ENCODE data around the gene MNT.
A peak's percentile ranks its signal among the peaks of the same experiment; 100 is the strongest.
"Not testable (repeated sequence)": the region's sequence is repeated elsewhere in the genome, so short reads cannot be mapped to it uniquely, and the experiment has no call there.

MNT gene, protein sequence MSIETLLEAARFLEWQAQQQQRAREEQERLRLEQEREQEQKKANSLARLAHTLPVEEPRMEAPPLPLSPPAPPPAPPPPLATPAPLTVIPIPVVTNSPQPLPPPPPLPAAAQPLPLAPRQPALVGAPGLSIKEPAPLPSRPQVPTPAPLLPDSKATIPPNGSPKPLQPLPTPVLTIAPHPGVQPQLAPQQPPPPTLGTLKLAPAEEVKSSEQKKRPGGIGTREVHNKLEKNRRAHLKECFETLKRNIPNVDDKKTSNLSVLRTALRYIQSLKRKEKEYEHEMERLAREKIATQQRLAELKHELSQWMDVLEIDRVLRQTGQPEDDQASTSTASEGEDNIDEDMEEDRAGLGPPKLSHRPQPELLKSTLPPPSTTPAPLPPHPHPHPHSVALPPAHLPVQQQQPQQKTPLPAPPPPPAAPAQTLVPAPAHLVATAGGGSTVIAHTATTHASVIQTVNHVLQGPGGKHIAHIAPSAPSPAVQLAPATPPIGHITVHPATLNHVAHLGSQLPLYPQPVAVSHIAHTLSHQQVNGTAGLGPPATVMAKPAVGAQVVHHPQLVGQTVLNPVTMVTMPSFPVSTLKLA

DNA sequence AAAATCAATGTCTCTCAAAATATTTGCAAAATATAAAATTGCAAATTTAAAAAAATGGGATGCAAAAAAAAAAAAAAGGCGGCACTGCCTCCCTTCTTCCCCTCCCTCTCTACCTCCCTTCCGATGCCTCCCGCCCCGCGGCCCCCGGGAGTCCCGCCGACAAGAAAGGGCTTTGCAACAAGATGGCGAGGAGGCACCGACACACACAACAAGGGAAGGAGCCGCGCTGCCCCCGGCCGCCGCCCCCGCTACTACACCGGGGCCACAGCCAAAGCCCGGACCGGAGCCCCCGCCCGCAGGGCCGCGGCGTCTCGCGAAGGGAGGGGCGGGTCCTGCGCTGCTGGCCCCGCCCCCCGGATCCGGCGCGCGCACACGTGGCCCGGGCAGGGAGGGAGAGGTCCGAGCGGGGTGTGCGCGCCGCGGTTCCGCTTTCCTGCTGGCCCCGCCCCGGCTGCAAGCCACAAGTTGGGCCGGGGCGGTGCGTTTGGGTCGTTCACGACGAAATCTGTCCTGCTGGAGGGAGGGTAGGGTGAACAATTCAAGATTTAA, at the start of gene MNT:
MNT (minus strand) TSS at position 184 of the 549 bp plus-strand sequence. CDS start 348 bp downstream, outside the sequence.
- peak; percentile 93 for DNase-seq

DNA sequence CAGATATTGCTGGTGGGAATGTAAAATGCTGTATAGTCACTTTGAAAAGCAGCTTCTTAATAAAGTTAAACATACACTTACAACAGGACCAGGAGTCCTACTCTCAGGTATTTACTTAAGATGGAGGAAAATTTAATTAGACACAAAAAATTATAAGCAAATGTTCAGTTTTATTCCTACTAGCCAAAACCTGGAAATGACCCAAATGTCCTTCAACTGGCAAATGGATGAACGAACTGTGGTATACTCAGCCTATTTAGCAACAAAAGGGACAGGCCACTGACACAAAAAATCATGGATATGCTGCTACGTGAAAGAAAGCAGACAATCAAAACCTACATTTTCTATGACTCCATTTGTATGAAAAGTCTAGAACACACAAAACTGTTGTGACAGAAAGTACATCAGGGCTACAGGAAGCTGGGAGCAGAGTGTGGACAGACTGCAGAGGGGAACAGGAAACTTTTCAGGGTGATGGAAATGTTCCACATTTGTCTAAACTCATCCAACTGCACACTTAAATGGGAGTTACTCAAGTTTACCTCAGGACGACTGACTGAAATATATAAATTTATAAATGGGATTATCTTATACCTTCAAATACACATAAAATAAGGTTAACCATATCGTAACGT, 49.3 kb upstream of the MNT start:
- DNase-seq: no peak

DNA sequence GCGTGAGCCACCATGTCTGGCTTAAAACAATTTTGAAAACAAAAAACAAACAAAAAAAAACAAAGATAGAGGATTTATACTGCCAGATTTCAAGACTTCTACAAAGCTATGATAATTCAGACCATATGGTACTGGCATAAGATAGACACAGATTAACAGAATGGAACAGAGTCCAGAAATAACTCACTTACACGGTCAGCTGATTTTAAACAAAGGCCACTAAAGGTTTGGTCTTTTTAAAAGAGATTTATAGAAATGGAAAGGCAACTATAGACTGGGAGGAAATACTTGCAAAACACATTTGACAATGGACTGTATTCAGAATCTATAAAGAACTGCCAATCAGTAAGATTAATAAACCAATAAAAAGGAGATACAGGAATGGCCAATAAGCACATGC, 48.6 kb upstream of the MNT start:
- DNase-seq: no peak

DNA sequence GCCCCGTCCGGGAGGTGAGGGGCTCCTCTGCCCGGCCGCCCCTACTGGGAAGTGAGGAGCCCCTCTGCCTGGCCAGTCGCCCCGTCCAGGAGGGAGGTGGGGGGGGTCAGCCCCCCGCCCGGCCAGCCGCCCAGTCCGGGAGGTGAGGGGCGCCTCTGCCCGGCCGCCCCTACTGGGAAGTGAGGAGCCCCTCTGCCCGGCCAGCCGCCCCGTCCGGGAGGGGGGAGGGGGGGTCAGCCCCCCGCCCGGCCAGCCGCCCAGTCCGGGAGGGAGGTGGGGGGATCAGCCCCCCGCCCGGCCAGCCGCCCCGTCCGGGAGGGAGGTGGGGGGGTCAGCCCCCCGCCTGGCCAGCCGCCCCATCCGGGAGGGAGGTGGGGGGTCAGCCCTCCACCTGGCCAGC, 46.6 kb upstream of the MNT start:
- DNase-seq: not testable (repeated sequence)

DNA sequence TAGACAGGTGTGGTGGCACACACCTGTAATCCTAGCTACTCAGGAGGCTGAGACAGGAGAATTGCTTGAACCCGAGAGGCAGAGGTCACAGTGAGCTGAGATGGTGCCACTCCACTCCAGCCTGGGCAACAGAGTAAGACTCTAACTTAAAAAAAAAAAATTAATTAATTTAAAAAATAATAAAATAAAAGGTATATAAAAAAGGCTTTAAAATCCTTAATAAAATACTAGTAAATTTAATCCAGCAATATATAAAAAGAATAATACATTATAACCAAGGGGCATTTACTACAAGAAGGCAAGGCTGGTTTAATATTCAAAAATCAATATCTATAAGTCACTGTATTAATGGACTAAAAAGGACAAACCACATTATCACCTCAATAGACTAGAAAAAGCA, 44.8 kb upstream of the MNT start:
- no peak for DNase-seq

DNA sequence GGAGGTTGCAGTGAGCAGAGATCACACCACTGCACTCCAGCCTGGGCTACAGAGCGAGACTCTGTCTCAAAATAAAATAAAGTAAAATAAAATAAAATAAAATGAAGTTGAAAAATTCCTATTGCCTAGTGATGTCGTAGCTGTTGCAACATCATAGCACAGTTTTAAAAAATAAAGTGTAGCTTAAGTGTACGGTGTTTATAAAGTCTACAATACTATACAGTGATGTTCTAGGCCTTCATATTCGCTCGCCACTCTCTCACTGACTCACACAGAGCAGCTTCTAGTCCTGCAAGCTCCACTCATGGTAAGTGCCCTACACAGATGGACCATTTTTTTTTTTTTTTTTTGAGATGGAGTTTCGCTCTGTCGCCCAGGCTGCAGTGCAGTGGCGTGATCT, 43.5 kb upstream of the MNT start:
- DNase-seq: no peak

DNA sequence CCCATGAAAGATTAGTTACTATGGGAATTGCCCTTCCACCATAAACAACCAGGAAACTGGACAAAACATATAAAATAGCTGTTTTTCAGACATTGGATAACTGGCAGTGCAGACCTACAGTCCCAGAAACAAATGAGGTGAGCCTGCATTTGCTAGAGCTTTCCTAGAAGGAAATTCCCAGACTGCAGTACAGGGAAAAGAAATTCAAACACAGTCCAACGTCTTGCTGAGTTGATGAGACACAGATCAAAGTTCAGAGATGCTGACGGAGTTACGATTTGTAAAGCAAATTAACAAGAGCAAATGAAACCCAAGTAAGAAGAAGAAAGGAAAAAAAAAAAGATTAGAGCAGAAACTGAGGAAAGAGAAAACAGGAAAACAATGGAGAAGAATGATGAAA, 41.3 kb upstream of the MNT start:
- no peak for DNase-seq

DNA sequence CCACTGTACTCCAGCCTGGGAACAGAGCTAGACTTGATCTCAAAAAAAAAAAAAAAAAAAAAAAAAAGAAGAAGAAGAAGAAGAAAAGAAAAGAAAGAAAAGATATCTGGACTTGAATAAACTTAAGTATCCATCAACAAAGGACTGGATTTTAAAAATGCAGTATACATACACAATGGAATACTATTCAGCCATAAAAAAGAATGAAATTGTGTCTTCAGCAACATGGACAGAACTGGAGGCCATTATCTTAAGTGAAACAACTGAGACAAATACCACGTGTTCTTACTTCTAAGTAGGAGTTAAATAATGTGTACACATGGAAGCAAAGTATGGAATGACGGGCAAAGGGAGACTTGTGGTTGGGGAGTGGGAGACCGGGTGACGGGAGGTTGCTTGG, 40.1 kb upstream of the MNT start:
- DNase-seq: no peak

DNA sequence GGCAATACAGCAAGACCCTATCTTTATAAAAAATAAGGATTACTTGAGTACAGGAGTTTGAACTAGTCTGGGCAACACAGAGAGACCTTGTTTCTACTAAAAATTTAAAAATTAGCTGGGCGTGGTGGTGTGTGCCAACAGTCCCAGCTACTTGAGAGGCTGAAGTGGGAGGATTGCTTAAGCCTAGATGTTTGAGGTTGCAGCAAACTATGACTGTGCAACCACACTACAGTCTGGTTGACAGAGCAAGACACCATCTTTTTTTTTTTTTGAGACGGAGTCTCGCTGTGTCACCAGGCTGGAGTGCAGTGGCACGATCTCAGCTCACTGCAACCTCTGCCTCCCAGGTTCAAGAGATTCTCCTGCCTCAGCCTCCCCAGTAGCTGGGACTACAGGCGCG, 39.1 kb upstream of the MNT start:
- not testable (repeated sequence) for DNase-seq

DNA sequence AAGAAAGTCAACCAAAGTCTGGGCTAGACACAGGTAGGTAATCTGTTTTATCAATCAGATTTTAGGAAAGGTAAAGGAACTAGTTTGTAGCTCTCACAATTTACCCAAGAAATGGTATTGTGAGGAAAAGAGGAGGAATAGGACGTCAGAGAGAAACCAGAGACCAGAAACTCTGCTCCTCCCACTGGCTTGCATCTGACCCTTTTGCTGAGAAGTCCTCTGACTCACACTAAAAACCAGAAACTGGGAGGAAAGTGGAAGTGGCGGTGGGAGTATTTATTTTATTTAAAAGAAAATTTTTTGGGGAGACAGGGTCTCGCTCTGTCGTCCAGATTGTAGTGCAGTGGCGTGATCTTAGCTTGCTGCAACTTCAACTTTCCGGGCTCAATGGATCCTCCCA, 38.0 kb upstream of the MNT start:
- DNase-seq: no peak

DNA sequence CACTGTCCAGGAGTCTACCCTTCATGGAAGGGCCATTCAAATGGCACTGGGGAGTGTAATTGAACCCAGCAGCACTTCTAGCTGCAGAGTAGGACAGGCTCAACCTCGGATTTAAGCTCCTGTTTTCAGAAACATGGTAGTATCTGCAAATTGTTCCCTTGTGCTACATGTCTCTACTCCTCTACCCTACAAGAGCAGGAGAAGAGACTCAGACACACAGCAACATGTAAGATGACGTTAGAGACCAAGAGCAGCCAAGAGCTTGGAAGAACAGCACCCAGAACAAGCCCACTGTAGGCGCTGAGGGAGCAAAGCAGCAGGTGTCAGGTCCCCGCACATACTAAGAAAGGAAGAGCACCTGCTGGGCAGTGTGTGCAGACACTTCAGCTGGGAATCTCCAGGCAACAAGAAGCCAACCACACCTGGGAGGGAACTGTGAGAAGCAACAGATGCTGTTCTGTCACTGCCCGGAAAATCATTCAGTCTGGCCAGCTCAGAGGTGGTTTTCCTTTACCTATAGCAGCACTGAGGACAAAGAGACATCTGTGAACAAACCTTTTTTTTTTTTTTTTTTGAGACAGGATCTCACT, 35.6 kb upstream of the MNT start:
- no peak for DNase-seq

DNA sequence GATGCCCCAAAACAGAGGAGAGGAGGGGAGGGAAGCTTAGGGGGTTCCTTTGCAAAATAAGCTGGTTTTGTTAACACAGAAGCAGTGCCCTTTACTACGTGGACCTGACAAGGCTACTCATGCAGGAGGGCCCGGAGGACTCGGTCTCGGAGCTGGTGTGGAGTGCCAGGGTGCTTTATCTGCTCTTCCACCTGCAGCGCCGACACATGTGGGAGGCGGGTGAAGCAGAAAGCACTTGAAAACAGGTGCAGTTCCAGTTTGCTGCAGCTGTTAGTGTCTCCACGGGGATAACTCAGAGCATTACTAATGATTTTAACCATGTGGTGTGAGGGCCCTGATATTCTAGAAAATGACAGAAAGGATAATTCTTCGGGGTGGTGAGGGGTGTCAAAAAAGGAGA, 35.0 kb upstream of the MNT start:
- DNase-seq: no peak

DNA sequence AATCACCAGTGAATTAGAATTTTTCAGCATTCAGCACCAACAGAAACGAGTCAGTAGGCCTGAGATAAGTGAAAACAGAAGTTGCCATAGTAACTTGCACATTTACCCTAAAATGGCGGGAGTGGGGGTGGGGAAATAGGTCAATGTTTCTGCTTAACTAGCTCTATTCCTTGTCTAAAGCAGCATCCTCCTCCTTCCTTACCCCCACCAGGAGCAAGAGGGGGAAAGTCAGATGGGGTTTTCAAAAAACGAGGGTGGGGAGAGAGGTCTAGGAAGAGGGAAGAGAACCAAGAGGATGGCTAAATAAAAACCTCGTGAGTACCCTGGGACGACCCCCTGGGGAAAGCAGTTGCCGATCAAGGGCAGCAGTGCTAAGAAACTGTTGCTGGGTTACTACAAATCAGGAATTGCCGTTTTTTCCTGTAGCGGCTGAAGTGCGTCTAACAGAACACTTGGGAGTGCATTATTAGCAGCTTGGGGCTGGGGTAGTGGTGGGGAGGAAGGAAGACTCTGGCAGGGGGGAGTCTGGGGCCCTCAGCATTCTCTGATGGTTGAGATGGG, 34.4 kb upstream of the MNT start:
- DNase-seq: no peak

DNA sequence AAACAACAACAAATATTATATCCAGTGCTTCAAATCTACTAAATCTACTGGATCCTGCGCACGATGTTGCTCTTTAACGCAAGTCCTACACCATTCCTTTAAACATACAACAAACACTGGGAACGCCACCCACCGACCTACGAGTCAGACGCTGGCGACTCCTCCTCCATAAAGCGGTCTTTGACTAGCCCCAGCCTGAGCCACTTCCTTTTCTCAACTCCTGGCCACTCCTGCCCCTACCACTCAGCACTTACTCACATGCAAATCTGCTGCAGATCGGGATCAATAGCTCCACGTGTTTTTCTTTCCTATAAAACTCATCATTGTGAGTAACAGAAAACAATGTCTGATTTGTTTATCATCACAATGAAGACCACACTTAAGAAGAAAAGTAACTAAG, 32.8 kb upstream of the MNT start:
- no peak for DNase-seq

DNA sequence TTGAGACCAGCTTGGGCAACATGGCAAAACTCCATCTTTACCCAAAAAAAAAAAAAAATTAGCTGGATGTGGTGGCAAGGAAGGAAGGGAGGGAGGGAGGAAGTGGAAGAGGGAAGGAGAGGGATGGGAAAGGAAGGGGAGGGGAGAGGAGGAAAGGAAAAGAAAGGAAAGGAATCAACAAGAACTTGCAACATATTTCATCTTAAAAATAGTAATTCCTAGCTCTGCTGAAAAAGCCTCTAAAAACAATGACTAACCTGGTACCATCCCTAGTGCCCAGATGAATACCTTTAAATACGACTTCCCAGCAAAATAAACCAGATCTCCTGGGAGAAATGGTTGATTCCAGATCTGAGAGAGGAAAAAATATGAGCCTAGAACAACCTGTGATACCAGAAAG, 27.1 kb upstream of the MNT start:
- DNase-seq: no peak

DNA sequence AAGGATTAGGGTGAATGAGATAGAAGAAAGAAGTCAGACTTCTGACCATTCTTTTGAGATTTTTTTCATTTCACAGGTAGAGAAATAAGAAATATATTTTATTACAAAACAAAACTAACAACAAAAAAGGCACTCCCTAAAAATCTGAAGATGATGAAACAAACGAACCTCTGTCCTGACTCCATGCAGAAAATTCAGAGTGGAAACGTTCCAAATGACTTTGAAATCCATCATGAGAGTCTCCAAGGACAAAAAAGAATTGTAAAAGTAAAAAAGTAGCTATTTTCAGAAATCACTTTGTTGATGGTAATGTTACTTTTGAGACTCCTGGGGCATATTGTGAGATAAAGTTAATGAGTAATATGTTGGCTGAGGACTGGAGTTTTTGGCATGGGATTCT, 26.4 kb upstream of the MNT start:
- no peak for DNase-seq

DNA sequence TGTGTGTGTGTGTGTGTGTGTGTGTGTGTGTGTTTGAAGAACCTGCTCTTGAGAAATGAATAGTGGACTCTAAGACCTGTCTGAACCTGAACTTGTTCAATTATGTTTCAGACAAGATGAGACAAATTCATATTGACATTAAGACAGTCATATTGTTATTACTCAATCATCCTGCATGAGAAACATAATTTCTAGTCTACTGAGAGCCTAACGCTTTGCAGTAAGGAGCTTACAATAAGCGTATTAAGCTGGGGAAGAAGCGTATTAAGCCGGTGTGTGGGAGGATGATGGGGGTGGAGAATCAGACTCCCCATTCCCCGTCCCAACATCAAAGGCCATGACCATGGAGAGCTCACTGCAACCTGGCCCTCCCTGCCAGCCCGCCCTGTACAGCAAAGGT, 22.4 kb upstream of the MNT start:
- DNase-seq: no peak

DNA sequence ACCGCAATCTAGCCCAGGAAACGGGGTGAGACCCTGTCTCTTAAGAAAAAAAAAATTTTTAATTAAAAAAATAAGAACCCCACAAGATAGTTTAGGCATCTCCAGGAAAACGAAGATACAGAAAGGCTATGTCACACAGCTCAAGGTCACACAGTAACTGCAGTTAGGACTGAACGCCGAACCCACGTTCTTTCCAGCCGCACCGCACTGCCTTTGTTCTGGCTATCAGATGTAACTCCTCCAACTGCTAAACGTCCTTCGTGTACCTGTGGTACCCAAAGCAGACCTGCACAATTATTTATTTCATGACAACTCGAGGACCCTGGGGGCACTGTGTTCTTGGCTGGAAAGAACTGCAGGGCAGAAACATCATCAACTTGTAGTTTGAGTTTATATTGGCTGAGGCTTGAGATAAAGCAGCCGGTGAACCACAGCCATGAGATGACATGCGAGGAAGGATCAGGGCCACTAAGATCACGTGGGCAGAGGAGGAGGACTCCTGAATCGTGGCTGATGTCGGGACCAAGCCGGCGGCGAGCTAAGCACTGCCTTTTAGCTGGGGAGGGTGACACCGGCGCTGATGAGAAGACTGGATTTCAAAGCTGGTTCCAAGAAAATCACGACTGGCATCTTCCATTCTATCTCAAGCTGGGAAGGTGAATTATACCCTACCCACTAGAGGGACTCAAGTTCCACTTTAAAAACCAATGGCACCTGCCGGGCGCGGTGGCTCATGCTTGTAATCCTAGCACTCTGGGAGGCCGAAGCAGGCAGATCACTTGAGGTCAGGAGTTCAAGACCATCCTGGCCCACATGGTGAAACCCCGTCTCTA, 20.7 kb upstream of the MNT start:
- DNase-seq: no peak

DNA sequence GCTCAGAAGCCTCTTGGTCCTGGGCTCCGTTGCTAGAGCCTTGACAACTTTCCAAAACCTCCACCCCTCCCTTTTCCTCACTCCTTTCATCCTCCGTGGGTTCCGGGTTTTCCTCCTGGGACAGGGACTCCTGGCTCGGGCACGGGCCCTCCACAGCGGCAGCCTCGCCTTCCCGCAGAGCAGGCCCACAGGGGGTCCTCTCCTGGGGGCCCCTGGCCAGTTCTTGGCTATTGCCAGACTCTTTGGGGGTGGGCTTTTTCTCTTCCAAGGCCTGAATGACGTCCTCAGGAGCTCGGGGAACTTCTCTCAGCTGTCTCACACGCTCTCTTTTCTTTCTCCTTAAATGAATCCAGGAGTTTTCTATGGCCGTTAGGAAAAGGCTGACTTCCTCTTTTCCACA, 19.3 kb upstream of the MNT start:
- DNase-seq: no peak

DNA sequence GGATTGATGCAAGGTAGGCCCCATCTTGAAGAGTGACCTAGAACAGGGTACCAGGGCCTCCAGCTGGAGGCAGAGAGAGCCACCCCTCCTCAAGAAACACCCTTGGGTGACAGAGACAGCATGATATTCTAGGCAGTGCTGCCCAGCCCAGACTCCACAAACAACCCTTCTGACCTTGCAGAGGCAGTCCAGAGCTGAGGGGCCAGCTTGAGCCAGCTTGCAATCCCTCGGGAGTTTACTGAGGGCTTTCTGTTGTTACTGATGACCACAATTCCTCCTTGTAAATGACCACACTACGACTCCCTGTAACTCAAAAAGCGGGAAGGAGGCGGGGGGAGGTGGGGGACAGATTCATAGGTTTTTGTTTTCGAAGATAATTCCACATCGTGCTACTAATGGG, 18.6 kb upstream of the MNT start:
- no peak for DNase-seq

DNA sequence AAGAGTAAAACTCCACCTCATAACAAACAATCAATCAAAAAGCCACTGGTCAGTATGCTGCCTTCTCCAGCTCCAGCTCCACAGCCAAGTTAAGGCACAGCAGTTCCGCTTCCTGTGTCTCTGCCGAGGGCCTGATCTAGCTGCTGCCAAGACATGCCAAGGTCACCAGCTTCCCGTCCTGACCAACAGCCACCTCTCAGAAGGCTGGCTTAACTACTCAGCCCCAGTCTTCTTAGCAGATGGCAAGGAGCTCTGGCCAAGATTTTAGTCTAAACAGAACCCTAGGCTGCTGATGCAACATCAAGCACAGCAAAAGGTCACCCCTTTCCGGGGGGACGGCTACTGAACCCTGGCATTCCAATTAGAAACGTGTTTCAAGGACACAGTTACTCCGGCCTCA, 17.7 kb upstream of the MNT start:
- no peak for DNase-seq

DNA sequence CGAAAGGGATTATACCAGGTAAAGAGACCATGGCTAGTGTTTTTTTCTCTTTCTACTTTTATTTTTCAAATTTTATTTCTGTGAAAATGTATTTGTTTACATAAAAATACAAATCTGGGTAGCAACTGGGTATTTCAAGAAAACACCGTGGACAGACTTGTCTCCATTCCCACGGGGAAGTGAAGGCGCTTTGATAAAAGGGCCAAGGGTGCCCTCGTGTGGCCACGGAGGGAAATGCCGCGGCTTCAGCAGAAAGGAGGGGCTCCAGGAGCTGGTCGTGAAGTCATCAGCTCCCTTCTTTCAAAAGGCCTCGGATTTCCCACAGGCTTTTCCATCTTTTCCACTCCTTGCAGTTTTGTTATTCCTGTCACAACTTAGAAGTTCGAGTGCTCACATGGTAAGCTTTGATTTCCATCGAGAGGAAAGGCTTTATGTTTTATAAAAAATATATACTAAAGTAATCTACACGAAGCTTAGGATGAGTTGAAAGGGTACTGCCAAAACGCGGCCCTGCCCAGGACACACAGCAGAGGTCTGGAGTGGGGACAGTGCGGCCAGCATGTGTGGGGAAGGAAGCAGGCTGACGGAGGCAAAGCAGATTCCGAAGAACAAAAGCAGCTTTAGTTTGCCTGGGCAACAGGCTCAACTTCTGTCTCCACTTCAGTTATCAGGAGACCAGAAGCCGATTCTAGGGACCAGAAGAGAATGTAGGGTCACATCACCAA, 15.3 kb upstream of the MNT start:
- peak; percentile 91 for DNase-seq
